Astrocyte of the spinal cord (primary cell): ENCODE measurements around the gene ASTN2.
"Not testable (repeated sequence)": the region's sequence is repeated elsewhere in the genome, so short reads cannot be mapped to it uniquely, and the experiment has no call there.

Experiments
- DNase-seq: peaks from one replicate; pipeline ENCODE4 v3.0.0; 2011; ENCODE audit warnings: low read depth, low spot score
- H3K4me3 ChIP-seq: 2 replicates; pipeline ENCODE4 v1.5.1; 2011; ENCODE audit warnings: low read depth, mild to moderate bottlenecking, low read length, moderate library complexity
- CTCF ChIP-seq: IDR thresholded peaks from 2 replicates; pipeline ENCODE4 v1.5.1; 2012; ENCODE audit warnings: low read depth, mild to moderate bottlenecking, low read length, inconsistent platforms
- in situ Hi-C: cut with HindIII; loops from 2 replicates; pipeline ENCODE4 v1.10.0; 2017; ENCODE audit warnings: low sequenced_read_pairs

ASTN2 gene

DNA sequence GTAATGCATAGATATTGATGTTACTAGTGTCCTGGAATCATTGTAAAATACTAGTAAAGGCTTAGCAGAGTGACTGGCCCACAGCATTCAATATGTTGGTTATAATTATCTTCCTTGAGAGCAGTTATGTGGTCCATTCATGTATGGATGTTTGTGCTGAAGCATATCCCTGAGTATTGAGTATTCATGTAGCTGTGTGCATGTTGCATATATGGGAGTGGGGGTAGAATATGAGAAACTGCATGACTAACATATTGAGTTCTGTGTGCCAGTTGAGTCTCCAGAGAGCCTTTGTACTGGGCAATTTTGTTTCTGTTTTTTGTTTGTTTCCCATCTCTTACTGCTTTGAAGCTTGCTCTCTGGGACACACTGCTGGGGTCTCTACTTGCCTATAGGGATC is 950.4 kb downstream of the ASTN2 start:
- no peak for TF ChIP-seq CTCF
- H3K4me3 ChIP-seq, result no peak overlapping the region
- in situ Hi-C loops, result no loop called here

DNA sequence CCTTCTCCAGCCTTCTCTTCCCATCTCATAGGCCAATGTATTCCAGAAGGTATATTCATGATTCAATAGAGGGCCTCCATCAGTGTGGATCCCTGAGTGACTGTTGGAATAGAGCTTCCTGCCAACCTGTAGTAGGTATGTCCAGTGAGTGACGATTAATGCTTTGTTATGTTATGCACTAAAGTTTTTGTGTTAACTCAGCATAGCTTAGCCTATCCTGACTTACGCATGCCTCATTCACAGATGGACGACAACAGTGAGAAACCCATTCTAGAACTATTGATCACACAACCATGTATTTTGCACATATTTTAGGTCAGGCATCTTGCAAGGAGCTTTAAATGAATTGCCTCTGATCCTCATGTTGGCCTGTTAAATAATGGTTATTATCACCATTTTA is 953.2 kb downstream of the ASTN2 start:
- no peak overlapping the region for H3K4me3 ChIP-seq
- in situ Hi-C loops, result no loop called here
- no peak for TF ChIP-seq CTCF
- DNase-seq, result no peak

More for the DNA sequence above, 950.4 kb downstream of the ASTN2 start:
- no peak for DNase-seq

DNA sequence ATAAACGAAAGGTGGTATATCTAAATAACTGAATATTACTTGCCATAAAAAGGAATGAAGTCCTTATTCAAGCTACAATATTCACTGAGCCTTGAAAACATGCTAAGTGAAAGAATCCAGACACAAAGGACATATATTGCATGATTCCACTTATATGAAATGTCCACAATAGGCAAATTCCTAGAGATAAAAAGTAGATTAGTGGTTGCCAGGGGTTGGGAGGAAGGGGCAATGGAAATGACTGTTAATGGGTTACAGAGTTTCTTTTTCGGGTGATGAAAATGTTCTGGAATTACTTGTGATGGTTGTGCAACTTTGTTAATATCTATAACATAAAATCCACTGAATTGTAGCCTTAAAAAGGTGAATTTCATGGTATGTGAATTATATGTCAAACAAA is 954.8 kb downstream of the ASTN2 start:
- in situ Hi-C loops, result no loop called here
- no peak for DNase-seq
- no peak overlapping the region for H3K4me3 ChIP-seq
- TF ChIP-seq CTCF, result no peak

GRCh38 chr9:116459576-116459975 is 955.3 kb downstream of the ASTN2 start:
- TF ChIP-seq CTCF, result no peak
- in situ Hi-C loops, result no loop called here
- H3K4me3 ChIP-seq, result no peak overlapping the region
- DNase-seq, result no peak

DNA sequence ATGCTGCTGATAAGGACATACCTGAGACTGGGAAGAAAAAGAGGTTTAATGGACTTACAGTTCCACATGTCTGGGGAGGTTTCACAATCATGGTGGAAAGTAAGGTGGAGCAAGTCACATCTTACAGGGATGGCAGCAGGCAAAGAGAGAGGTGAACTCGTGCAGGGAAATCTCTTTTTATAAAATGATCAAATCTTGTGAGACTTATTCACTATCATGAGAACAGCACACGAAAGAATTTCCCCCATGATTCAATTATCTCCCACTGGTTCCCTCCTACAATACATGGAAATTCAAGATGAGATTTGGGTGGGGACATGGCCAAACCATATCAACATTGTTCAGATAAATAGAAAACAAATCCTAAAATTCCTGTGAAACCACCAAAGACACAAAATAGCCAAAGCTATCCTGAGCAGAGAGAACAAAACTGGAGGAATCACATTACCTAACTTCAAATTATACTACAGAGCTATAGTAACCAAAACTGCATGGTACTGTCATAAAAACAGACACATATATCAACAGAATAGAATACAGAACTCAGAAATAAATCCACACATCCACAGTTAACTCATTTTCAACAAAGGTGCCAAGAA is 958.3 kb downstream of the ASTN2 start:
- no peak for DNase-seq
- no peak for TF ChIP-seq CTCF
- in situ Hi-C loops, result no loop called here
- no peak overlapping the region for H3K4me3 ChIP-seq

- in situ Hi-C loops, H3K4me3 ChIP-seq, DNase-seq: not testable (repeated sequence)
These were observed 960.3 kb downstream of the ASTN2 start for GRCh38 chr9:116454539-116454938.

GRCh38 chr9:116453785-116454184 is 961.1 kb downstream of the ASTN2 start:
- DNase-seq, result no peak
- no peak overlapping the region for H3K4me3 ChIP-seq
- TF ChIP-seq CTCF, result no peak
- in situ Hi-C loops, result no loop called here
